NB4 (cell line): ENCODE measurements around the gene OBSL1.
A peak's percentile ranks its signal among the peaks of the same experiment; 100 is the strongest.

Experiments used
- DNase-seq: peaks from one replicate; pipeline ENCODE4 v3.0.0; 2010; ENCODE audit warnings: low read depth
- H3K4me3 ChIP-seq: one replicate; pipeline ENCODE4 v1.5.1; 2011; ENCODE audit warnings: mild to moderate bottlenecking, low read depth, low read length, moderate library complexity
- MYC ChIP-seq: IDR thresholded peaks from 2 replicates; pipeline ENCODE4 v1.6.1; 2011; ENCODE audit warnings: low read depth, low read length
- POLR2A ChIP-seq: IDR thresholded peaks from 2 replicates; pipeline ENCODE4 v1.6.1; 2011; ENCODE audit warnings: mild to moderate bottlenecking; ENCODE audit not compliant: insufficient read length; ENCODE audit errors: extremely low read depth
- TF ChIP-seq, protein P1 (sequence below): IDR thresholded peaks from one replicate; pipeline ENCODE4 v1.5.1; 2012; ENCODE audit warnings: low read depth, low read length
- TF ChIP-seq, protein P2 (sequence below): IDR thresholded peaks from 2 replicates; pipeline ENCODE4 v1.6.1; 2011; ENCODE audit warnings: low read depth, low read length

OBSL1 gene

GRCh38 chr2:219598308-219599078 is 27.2 kb upstream of the OBSL1 start:
- TF ChIP-seq, protein P1, sequence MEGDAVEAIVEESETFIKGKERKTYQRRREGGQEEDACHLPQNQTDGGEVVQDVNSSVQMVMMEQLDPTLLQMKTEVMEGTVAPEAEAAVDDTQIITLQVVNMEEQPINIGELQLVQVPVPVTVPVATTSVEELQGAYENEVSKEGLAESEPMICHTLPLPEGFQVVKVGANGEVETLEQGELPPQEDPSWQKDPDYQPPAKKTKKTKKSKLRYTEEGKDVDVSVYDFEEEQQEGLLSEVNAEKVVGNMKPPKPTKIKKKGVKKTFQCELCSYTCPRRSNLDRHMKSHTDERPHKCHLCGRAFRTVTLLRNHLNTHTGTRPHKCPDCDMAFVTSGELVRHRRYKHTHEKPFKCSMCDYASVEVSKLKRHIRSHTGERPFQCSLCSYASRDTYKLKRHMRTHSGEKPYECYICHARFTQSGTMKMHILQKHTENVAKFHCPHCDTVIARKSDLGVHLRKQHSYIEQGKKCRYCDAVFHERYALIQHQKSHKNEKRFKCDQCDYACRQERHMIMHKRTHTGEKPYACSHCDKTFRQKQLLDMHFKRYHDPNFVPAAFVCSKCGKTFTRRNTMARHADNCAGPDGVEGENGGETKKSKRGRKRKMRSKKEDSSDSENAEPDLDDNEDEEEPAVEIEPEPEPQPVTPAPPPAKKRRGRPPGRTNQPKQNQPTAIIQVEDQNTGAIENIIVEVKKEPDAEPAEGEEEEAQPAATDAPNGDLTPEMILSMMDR = no peak
- no peak for TF ChIP-seq MYC
- DNase-seq = no peak
- H3K4me3 ChIP-seq = peak overlapping the region; percentile 92

GRCh38 chr2:219597552-219598307 is 26.4 kb upstream of the OBSL1 start, which contains the start of gene STK11IP:
Gene STK11IP, plus strand, starts transcription at chr2:219597857. Its CDS starts 263 bp downstream, at chr2:219598120.
- peak; percentile 98 for DNase-seq
- H3K4me3 ChIP-seq = peak within 1 kb of the TSS; percentile 92
- TF ChIP-seq, protein P1 = no peak
- peak; percentile 48 for TF ChIP-seq MYC
- TF ChIP-seq, protein P2, sequence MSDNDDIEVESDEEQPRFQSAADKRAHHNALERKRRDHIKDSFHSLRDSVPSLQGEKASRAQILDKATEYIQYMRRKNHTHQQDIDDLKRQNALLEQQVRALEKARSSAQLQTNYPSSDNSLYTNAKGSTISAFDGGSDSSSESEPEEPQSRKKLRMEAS = peak; percentile 20; the same call in 1 of the 2 replicates
- TF ChIP-seq POLR2A = peak; percentile 90

DNA sequence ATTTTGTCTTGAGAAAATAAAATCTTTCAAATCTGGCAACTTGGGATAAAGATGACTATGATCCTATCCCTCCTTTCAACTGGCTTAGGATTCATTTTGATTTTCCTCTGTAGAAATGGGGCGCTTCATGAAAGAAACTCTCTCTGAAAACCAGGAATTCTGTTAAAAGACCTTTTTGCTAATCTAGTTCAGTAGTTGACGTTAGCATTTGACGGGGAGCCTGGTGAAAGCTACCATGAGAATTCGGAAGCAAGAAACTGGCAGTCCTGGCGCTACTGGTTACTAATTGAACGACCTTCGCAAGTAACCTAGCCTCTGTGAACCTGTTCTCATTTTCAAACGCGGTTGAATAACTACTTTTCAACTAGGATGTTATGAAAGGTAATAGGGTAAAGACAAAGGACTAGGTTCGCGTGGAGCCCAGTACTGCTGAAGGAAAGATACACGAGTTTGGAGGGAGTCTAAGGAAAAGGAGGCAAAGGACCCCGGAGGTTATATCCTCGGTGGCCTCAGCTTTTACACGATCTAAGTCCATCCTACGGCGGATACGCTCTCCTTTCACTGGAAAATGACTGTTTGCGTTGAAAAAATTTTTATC is 25.7 kb upstream of the OBSL1 start:
- TF ChIP-seq, protein P2 = 0 out of 2 replicates have a peak, but pooled peaks have one; percentile 15
- TF ChIP-seq, protein P1 = no peak
- DNase-seq = no peak
- H3K4me3 ChIP-seq = peak overlapping the region; percentile 92

GRCh38 chr2:219595256-219595655 is 23.9 kb upstream of the OBSL1 start:
- DNase-seq = no peak
- H3K4me3 ChIP-seq = no peak overlapping the region
- TF ChIP-seq, protein P2 = no peak
- TF ChIP-seq, protein P1 = no peak
- TF ChIP-seq POLR2A = no peak
- TF ChIP-seq MYC = no peak

DNA sequence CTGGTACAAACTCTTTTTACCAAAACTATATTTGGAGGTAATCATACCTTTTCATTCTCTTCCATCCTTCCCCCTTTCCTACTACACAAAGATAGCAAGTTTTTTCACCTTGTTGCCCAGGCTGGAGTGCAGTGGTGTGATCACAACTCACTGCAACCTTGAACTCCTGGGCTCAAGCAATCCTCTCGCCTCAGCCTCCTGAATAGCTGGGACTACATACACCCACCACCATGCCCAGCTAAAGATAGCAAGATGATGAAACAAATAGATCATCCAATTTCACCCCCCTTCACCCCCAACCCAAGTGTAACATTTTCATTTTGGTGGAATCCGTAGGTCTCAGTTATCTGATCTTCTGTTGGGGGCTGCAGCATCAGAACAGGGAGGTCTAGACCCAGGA is 21.8 kb upstream of the OBSL1 start:
- H3K4me3 ChIP-seq = no peak overlapping the region
- no peak for TF ChIP-seq POLR2A
- TF ChIP-seq, protein P1 = no peak
- no peak for TF ChIP-seq MYC
- TF ChIP-seq, protein P2 = no peak
- DNase-seq = no peak
